PC-9 (cell line): ENCODE data around the gene TMEM108. TPM values are rescaled to one million over a fixed set of nuclear protein-coding genes. Genes with fewer than 3 reads are reported as not detected.

ENCODE experiments used
- BruUV-seq: library from RNA; stranded (reverse); fragments of 400-500 nt; replicated peaks from 2 replicates; lab custom pipeline; 2021; lab: Mats Ljungman, UMichigan
- CTCF ChIA-PET: fragments of 300-600 bp; sonication (Branson Sonifier 250); formaldehyde crosslinking; loops from one replicate; lab custom pipeline; 2022; ENCODE audit warnings: antibody characterized with exemption; lab: Charles Lee
- POLR2A ChIA-PET: fragments of 300-600 bp; sonication (Branson Sonifier 250); formaldehyde crosslinking; loops from one replicate; lab custom pipeline; 2022; ENCODE audit warnings: antibody characterized with exemption; ENCODE audit not compliant: unreplicated experiment; lab: Charles Lee
- DNase-seq, 2 experiments: peaks; one replicate each; pipeline versions ENCODE4 v3.0.0 to v3.0.0-alpha.2; 2015 to 2022; ENCODE audit warnings: mixed read lengths in 1 of 2
- H2AFZ ChIP-seq: fragments of 200-600 bp; sonication (generic); 2 replicates; pipeline ENCODE4 v1.8.1; 2017; ENCODE audit warnings: antibody characterized with exemption
- H3F3A ChIP-seq: fragments of 200-600 bp; sonication (generic); 2 replicates; pipeline ENCODE4 v1.8.1; 2017; ENCODE audit warnings: antibody characterized with exemption, mild to moderate bottlenecking, low read depth; ENCODE audit not compliant: insufficient read depth
- H3K27ac ChIP-seq: fragments of 200-600 bp; sonication (generic); 2 replicates; pipeline ENCODE4 v1.6.1; 2016; ENCODE audit warnings: mixed run types
- H3K27me3 ChIP-seq: fragments of 200-600 bp; sonication (generic); 2 replicates; pipeline ENCODE4 v1.6.1; 2016; ENCODE audit warnings: low read depth, mixed run types; ENCODE audit not compliant: insufficient read depth
- H3K36me3 ChIP-seq: fragments of 200-600 bp; sonication (generic); 2 replicates; pipeline ENCODE4 v1.6.1; 2016; ENCODE audit warnings: low read depth, mixed run types
- H3K4me1 ChIP-seq: fragments of 200-600 bp; sonication (generic); replicated peaks from 2 replicates; pipeline ENCODE4 v1.6.1; 2016; ENCODE audit warnings: mixed run types; ENCODE audit not compliant: insufficient read depth
- H3K4me2 ChIP-seq: fragments of 200-600 bp; sonication (generic); 2 replicates; pipeline ENCODE4 v1.6.1; 2017; ENCODE audit warnings: mixed run types
- H3K4me3 ChIP-seq: fragments of 200-600 bp; sonication (generic); 2 replicates; pipeline ENCODE4 v1.6.1; 2016; ENCODE audit warnings: mixed run types
- H3K79me2 ChIP-seq: fragments of 200-600 bp; sonication (generic); 2 replicates; pipeline ENCODE4 v1.6.1; 2017; ENCODE audit warnings: low read depth, mixed run types
- H3K9me2 ChIP-seq: fragments of 200-600 bp; sonication (generic); 2 replicates; pipeline ENCODE4 v1.8.1; 2017; ENCODE audit warnings: mild to moderate bottlenecking; ENCODE audit not compliant: insufficient read depth
- H3K9me3 ChIP-seq: fragments of 200-600 bp; sonication (generic); 2 replicates; pipeline ENCODE4 v1.8.1; 2016; ENCODE audit warnings: low read depth; ENCODE audit not compliant: insufficient read depth
- H4K20me1 ChIP-seq: fragments of 200-600 bp; sonication (generic); 2 replicates; pipeline ENCODE4 v1.8.1; 2017; ENCODE audit not compliant: insufficient read depth
- CTCF ChIP-seq: fragments of 200-600 bp; sonication (generic); conservative IDR thresholded peaks from 2 replicates; pipeline ENCODE4 v1.6.1; 2017; ENCODE audit warnings: mixed run types, antibody characterized with exemption, mild to moderate bottlenecking, moderate library complexity
- EZH2 ChIP-seq: fragments of 200-600 bp; sonication (generic); IDR thresholded peaks from 2 replicates; pipeline ENCODE4 v1.8.0; 2017; ENCODE audit warnings: antibody characterized with exemption, low read depth
- intact Hi-C: fragments of 100-400 bp; cut with micrococcal nuclease; formaldehyde crosslinking; loops from one replicate; pipeline ENCODE4 v1.10.0; 2022; ENCODE audit not compliant: unreplicated experiment
- total RNA-seq: library from RNA; stranded (reverse); gene quantifications from 2 replicates; pipeline ENCODE4 v1.2.3, GENCODE V29; 2021

The TMEM108 gene
- total RNA-seq, 1 experiment from 2014 or later = not detected

DNA sequence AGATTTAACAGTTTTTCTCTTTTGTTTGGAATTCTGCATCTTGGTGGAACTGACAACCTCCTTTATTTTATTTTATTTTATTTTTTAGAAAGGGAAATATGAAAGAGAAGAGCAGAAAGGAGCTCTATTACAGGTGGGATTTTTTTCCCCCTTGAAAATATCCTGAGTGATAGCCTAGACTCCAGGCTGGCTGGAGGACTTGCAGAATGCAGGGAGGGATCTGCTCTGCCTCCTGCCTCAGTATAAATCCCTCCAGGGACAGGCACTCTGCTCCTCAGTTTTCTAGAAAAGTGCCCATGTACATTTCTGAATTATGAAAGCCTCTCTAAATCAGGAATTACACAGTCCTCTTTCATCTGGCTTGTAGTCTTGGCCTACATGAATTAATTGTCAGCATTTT, 173.7 kb downstream of the TMEM108 start:
- Histone ChIP-seq H3K4me3 (no peak overlapping the region), H3K4me2 (no peak overlapping the region), H4K20me1 (no peaks in the 10 kb centered on the region; the same call in 1 of the 2 replicates), H3F3A (no peaks in the 10 kb centered on the region), H3K79me2 (no peaks in the 10 kb centered on the region), H3K27me3 (peaks cover under 1% of the 10 kb centered on the region; the same call in 1 of the 2 replicates), H2AFZ (no peak overlapping the region), H3K9me2 (no peaks in the 10 kb centered on the region), H3K27ac (no peak overlapping the region), H3K36me3 (no peaks in the 10 kb centered on the region), H3K9me3 (no peaks in the 10 kb centered on the region), H3K4me1 (no peaks in the 10 kb centered on the region)
- no peak for DNase-seq
- BruUV-seq = no TSS peak
- ChIA-PET CTCF (no interaction called here), POLR2A (no interaction called here)
- no peak for TF ChIP-seq CTCF
- no peak for TF ChIP-seq EZH2
- intact Hi-C loops = no loop called here

GRCh38 chr3:133213937-133214336, 175.7 kb downstream of the TMEM108 start:
- Histone ChIP-seq H3K36me3 (no peaks in the 10 kb centered on the region), H3F3A (no peaks in the 10 kb centered on the region), H3K9me3 (no peaks in the 10 kb centered on the region), H3K27ac (no peak overlapping the region), H3K4me3 (no peak overlapping the region), H4K20me1 (no peaks in the 10 kb centered on the region; the same call in 1 of the 2 replicates), H2AFZ (no peak overlapping the region), H3K9me2 (no peaks in the 10 kb centered on the region), H3K4me2 (no peak overlapping the region), H3K79me2 (no peaks in the 10 kb centered on the region), H3K27me3 (no peaks in the 10 kb centered on the region), H3K4me1 (no peaks in the 10 kb centered on the region)
- TF ChIP-seq EZH2 = no peak
- TF ChIP-seq CTCF = no peak
- ChIA-PET CTCF (no interaction called here), POLR2A (no interaction called here)
- BruUV-seq = no TSS peak
- DNase-seq = no peak
- intact Hi-C loops = no loop called here

DNA sequence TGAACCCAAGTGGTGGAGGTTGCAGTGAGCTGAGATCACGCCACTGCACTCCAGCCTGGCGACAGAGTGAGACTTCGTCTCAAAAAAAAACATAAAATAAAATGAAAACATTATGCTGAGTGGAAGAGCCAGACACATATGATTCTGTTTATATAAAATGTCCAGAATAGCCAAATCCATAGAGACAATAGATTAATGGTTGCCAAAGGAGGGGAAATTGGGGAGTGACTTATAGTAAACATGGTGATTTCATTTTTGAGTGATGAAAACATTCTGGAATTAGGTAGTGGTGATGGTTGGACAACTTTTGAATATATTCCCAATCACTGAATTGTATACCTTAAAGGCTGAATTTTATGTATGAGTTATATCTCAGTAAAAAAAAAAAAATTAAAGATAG, 189.6 kb downstream of the TMEM108 start:
- Histone ChIP-seq H3K27me3 (no peaks in the 10 kb centered on the region), H3K27ac (no peak overlapping the region), H4K20me1 (no peaks in the 10 kb centered on the region), H3K9me3 (no peaks in the 10 kb centered on the region), H3K4me1 (no peaks in the 10 kb centered on the region), H3K9me2 (peaks cover 6% of the 10 kb centered on the region; the same call in 1 of the 2 replicates), H3K4me2 (no peak overlapping the region), H3K36me3 (no peaks in the 10 kb centered on the region), H2AFZ (no peak overlapping the region), H3K79me2 (no peaks in the 10 kb centered on the region), H3F3A (no peaks in the 10 kb centered on the region), H3K4me3 (no peak overlapping the region)
- ChIA-PET POLR2A (no interaction called here), CTCF (no interaction called here)
- no TSS peak for BruUV-seq
- no peak for DNase-seq
- intact Hi-C loops = no loop called here
- TF ChIP-seq CTCF (no peak), EZH2 (no peak)
